ENCODE results near the gene CASK.

CASK gene

DNA sequence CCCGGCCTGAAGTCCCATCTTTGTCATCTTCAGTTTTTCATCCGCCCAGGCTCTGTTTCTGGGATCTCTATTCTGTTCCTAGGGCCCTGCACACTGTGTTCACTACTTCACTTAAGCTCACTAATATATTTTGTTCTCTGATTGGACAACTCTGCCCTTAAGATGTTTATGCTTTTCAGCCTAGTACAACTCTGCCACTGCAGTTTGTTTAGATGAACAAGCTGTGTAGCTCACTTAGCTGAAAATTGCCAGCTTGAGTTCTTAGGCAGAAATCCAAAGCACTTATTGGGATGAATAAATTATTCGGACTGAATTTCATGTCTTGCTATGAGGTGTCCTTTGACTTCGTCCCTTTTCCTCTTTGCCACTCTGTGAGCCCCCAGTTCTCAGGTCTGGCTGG is 415.4 kb downstream of the CASK start:
- TF ChIP-seq CSDC2 (CRISPR knock-in tag; IDR thresholded peaks at IDR 0.05) (no peak), OSR1 (CRISPR knock-in tag; IDR thresholded peaks at IDR 0.05) (no peak), TOX (CRISPR knock-in tag; IDR thresholded peaks at IDR 0.05; ENCODE audit: borderline replicate concordance) (no peak), ZNF8 (CRISPR knock-in tag; IDR thresholded peaks at IDR 0.05) (no peak), ZFP30 (CRISPR knock-in tag; IDR thresholded peaks at IDR 0.05) (no peak), SNAI2 (CRISPR knock-in tag; IDR thresholded peaks at IDR 0.05) (no peak), ARNTL (CRISPR knock-in tag; IDR thresholded peaks at IDR 0.05; ENCODE audit: borderline replicate concordance, low read depth) (no peak), ISL1 (CRISPR knock-in tag; IDR thresholded peaks at IDR 0.05) (no peak), PPARA (CRISPR knock-in tag; IDR thresholded peaks at IDR 0.05; ENCODE audit: borderline replicate concordance) (no peak), ZNF70 (CRISPR knock-in tag; IDR thresholded peaks at IDR 0.05) (no peak), ESRRG (CRISPR knock-in tag; IDR thresholded peaks at IDR 0.05) (no peak), TCF4 (CRISPR knock-in tag; IDR thresholded peaks at IDR 0.05; ENCODE audit: borderline replicate concordance) (no peak)
- TF ChIP-seq, protein P1, sequence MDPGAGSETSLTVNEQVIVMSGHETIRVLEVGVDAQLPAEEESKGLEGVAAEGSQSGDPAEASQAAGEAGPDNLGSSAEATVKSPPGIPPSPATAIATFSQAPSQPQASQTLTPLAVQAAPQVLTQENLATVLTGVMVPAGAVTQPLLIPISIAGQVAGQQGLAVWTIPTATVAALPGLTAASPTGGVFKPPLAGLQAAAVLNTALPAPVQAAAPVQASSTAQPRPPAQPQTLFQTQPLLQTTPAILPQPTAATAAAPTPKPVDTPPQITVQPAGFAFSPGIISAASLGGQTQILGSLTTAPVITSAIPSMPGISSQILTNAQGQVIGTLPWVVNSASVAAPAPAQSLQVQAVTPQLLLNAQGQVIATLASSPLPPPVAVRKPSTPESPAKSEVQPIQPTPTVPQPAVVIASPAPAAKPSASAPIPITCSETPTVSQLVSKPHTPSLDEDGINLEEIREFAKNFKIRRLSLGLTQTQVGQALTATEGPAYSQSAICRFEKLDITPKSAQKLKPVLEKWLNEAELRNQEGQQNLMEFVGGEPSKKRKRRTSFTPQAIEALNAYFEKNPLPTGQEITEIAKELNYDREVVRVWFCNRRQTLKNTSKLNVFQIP (CRISPR knock-in tag; IDR thresholded peaks at IDR 0.05; ENCODE audit: borderline replicate concordance, low read depth): no peak
- TF ChIP-seq, protein P2, sequence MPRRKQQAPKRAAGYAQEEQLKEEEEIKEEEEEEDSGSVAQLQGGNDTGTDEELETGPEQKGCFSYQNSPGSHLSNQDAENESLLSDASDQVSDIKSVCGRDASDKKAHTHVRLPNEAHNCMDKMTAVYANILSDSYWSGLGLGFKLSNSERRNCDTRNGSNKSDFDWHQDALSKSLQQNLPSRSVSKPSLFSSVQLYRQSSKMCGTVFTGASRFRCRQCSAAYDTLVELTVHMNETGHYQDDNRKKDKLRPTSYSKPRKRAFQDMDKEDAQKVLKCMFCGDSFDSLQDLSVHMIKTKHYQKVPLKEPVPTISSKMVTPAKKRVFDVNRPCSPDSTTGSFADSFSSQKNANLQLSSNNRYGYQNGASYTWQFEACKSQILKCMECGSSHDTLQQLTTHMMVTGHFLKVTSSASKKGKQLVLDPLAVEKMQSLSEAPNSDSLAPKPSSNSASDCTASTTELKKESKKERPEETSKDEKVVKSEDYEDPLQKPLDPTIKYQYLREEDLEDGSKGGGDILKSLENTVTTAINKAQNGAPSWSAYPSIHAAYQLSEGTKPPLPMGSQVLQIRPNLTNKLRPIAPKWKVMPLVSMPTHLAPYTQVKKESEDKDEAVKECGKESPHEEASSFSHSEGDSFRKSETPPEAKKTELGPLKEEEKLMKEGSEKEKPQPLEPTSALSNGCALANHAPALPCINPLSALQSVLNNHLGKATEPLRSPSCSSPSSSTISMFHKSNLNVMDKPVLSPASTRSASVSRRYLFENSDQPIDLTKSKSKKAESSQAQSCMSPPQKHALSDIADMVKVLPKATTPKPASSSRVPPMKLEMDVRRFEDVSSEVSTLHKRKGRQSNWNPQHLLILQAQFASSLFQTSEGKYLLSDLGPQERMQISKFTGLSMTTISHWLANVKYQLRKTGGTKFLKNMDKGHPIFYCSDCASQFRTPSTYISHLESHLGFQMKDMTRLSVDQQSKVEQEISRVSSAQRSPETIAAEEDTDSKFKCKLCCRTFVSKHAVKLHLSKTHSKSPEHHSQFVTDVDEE (CRISPR knock-in tag; IDR thresholded peaks at IDR 0.05): no peak
- TF ChIP-seq, protein P3, sequence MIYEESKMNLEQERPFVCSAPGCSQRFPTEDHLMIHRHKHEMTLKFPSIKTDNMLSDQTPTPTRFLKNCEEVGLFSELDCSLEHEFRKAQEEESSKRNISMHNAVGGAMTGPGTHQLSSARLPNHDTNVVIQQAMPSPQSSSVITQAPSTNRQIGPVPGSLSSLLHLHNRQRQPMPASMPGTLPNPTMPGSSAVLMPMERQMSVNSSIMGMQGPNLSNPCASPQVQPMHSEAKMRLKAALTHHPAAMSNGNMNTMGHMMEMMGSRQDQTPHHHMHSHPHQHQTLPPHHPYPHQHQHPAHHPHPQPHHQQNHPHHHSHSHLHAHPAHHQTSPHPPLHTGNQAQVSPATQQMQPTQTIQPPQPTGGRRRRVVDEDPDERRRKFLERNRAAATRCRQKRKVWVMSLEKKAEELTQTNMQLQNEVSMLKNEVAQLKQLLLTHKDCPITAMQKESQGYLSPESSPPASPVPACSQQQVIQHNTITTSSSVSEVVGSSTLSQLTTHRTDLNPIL (CRISPR knock-in tag; IDR thresholded peaks at IDR 0.05; ENCODE audit: low read depth): no peak
- no peak for ATAC-seq

DNA sequence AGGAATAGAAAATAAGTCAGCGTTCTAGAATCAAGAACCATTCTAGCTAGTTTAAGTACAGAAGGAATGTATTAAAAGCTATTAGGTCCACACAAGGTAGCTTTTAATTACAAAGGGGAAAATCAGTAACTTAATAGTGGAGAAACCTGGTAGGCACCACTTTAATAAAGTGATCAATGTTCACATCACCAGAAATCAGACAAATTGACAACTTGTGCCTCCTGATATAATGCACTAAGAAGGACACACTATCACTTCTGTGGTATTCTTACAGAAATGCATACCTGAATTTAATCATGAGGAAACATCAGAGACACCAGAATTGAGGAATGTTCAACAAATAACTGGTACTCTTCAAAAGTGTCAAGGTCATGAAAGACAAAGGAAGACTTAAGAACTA is 421.4 kb downstream of the CASK start:
- TF ChIP-seq, protein P4, sequence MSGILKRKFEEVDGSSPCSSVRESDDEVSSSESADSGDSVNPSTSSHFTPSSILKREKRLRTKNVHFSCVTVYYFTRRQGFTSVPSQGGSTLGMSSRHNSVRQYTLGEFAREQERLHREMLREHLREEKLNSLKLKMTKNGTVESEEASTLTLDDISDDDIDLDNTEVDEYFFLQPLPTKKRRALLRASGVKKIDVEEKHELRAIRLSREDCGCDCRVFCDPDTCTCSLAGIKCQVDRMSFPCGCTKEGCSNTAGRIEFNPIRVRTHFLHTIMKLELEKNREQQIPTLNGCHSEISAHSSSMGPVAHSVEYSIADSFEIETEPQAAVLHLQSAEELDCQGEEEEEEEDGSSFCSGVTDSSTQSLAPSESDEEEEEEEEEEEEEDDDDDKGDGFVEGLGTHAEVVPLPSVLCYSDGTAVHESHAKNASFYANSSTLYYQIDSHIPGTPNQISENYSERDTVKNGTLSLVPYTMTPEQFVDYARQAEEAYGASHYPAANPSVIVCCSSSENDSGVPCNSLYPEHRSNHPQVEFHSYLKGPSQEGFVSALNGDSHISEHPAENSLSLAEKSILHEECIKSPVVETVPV (CRISPR knock-in tag; IDR thresholded peaks at IDR 0.05): no peak
- TF ChIP-seq ISL1 (CRISPR knock-in tag; IDR thresholded peaks at IDR 0.05) (no peak), RARB (CRISPR knock-in tag; IDR thresholded peaks at IDR 0.05) (no peak), ZFP3 (CRISPR knock-in tag; IDR thresholded peaks at IDR 0.05) (no peak), OSR1 (CRISPR knock-in tag; IDR thresholded peaks at IDR 0.05) (no peak), GLIS3 (CRISPR knock-in tag; IDR thresholded peaks at IDR 0.05) (no peak), ESRRG (CRISPR knock-in tag; IDR thresholded peaks at IDR 0.05) (no peak), CSDC2 (CRISPR knock-in tag; IDR thresholded peaks at IDR 0.05) (no peak), ZNF8 (CRISPR knock-in tag; IDR thresholded peaks at IDR 0.05) (no peak), ZNF565 (CRISPR knock-in tag; conservative IDR thresholded peaks at IDR 0.05; ENCODE audit: low read depth) (no peak), PPARA (CRISPR knock-in tag; IDR thresholded peaks at IDR 0.05; ENCODE audit: borderline replicate concordance) (no peak), ZFP30 (CRISPR knock-in tag; IDR thresholded peaks at IDR 0.05) (no peak), TCF4 (CRISPR knock-in tag; IDR thresholded peaks at IDR 0.05; ENCODE audit: borderline replicate concordance) (no peak), ZNF70 (CRISPR knock-in tag; IDR thresholded peaks at IDR 0.05) (no peak)
- TF ChIP-seq, protein P3 (CRISPR knock-in tag; IDR thresholded peaks at IDR 0.05; ENCODE audit: low read depth): no peak
- TF ChIP-seq, protein P1 (CRISPR knock-in tag; IDR thresholded peaks at IDR 0.05; ENCODE audit: borderline replicate concordance, low read depth): no peak
- TF ChIP-seq, protein P5, sequence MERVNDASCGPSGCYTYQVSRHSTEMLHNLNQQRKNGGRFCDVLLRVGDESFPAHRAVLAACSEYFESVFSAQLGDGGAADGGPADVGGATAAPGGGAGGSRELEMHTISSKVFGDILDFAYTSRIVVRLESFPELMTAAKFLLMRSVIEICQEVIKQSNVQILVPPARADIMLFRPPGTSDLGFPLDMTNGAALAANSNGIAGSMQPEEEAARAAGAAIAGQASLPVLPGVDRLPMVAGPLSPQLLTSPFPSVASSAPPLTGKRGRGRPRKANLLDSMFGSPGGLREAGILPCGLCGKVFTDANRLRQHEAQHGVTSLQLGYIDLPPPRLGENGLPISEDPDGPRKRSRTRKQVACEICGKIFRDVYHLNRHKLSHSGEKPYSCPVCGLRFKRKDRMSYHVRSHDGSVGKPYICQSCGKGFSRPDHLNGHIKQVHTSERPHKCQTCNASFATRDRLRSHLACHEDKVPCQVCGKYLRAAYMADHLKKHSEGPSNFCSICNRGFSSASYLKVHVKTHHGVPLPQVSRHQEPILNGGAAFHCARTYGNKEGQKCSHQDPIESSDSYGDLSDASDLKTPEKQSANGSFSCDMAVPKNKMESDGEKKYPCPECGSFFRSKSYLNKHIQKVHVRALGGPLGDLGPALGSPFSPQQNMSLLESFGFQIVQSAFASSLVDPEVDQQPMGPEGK (CRISPR knock-in tag; IDR thresholded peaks at IDR 0.05; ENCODE audit: borderline replicate concordance): no peak
- ATAC-seq: no peak

Measured in SK-N-SH treated with all-trans-retinoic acid at 6 μM for 48 hours (cell line).